RWPE2 (cell line): ENCODE results near the gene ZRANB3.

Source experiments
- ATAC-seq: fragments of 200-7000 bp; cut with Tn5 transposase; 3 replicates; pipeline ENCODE4 v1.9.1; 2021; ENCODE audit warnings: low read depth
- DNase-seq: peaks from one replicate; pipeline ENCODE4 v3.0.0-alpha.2; 2020; ENCODE audit warnings: low spot score
- H3K27ac ChIP-seq: fragments of 450-650 bp; 2 replicates; pipeline ENCODE4 v1.5.1; 2017; ENCODE audit warnings: mild to moderate bottlenecking; ENCODE audit not compliant: poor library complexity, severe bottlenecking
- H3K27me3 ChIP-seq: fragments of 250-450 bp; sonication (Bioruptor Pico); 2 replicates; pipeline ENCODE4 v1.5.1; 2021; ENCODE audit warnings: mild to moderate bottlenecking, moderate library complexity; ENCODE audit not compliant: insufficient read depth, poor library complexity, severe bottlenecking
- H3K36me3 ChIP-seq: fragments of 250-450 bp; sonication (Bioruptor Pico); 2 replicates; pipeline ENCODE4 v1.5.1; 2020; ENCODE audit warnings: low read depth, mild to moderate bottlenecking, moderate library complexity
- H3K4me1 ChIP-seq: fragments of 250-450 bp; sonication (Bioruptor Pico); 2 replicates; pipeline ENCODE4 v1.5.1; 2021; ENCODE audit warnings: mild to moderate bottlenecking, moderate library complexity; ENCODE audit not compliant: insufficient read depth, poor library complexity, severe bottlenecking
- H3K4me3 ChIP-seq: fragments of 250-450 bp; sonication (Bioruptor Pico); 2 replicates; pipeline ENCODE4 v1.5.1; 2021; ENCODE audit warnings: mild to moderate bottlenecking, moderate library complexity; ENCODE audit not compliant: severe bottlenecking
- H3K9me3 ChIP-seq: fragments of 250-450 bp; sonication (Bioruptor Pico); 2 replicates; pipeline ENCODE4 v1.5.1; 2021; ENCODE audit warnings: mild to moderate bottlenecking, moderate library complexity; ENCODE audit not compliant: severe bottlenecking
- TF ChIP-seq, protein P1 (sequence below): fragments of 450-650 bp; IDR thresholded peaks from one replicate; pipeline ENCODE4 v1.5.1; 2017; ENCODE audit warnings: mild to moderate bottlenecking, moderate library complexity; ENCODE audit not compliant: poor library complexity, severe bottlenecking

Gene ZRANB3

GRCh38 chr2:135320465-135321355, 210.3 kb downstream of the ZRANB3 start:
- Histone ChIP-seq H3K9me3 (no peaks in the 10 kb centered on the region), H3K36me3 (no peaks in the 10 kb centered on the region), H3K4me3 (no peak overlapping the region), H3K27ac (no peak overlapping the region), H3K4me1 (no peaks in the 10 kb centered on the region), H3K27me3 (no peaks in the 10 kb centered on the region)
- DNase-seq (no peak), ATAC-seq (no peak)
- TF ChIP-seq, protein P1, sequence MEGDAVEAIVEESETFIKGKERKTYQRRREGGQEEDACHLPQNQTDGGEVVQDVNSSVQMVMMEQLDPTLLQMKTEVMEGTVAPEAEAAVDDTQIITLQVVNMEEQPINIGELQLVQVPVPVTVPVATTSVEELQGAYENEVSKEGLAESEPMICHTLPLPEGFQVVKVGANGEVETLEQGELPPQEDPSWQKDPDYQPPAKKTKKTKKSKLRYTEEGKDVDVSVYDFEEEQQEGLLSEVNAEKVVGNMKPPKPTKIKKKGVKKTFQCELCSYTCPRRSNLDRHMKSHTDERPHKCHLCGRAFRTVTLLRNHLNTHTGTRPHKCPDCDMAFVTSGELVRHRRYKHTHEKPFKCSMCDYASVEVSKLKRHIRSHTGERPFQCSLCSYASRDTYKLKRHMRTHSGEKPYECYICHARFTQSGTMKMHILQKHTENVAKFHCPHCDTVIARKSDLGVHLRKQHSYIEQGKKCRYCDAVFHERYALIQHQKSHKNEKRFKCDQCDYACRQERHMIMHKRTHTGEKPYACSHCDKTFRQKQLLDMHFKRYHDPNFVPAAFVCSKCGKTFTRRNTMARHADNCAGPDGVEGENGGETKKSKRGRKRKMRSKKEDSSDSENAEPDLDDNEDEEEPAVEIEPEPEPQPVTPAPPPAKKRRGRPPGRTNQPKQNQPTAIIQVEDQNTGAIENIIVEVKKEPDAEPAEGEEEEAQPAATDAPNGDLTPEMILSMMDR, result no peak

DNA sequence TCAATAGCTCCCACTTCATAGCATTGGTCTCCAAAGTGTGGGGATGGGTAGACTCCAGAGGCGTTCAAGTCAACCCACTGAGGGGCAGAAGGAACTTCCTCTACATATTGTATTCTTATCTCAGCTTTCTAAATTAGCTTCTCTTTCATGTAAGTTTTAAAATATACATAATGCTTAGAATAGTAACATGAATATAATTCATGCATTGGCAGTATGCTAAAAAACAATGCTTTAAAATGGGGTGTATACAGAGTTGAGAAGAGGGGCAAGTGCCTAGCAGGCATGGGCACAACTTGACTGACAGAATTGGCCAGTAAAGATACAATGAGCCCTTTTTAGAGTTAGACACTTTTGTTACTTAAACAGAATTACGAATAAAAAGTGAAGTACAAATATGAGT, 212.2 kb downstream of the ZRANB3 start:
- Histone ChIP-seq H3K36me3 (no peaks in the 10 kb centered on the region), H3K4me3 (no peak overlapping the region), H3K27me3 (no peaks in the 10 kb centered on the region), H3K27ac (no peak overlapping the region), H3K4me1 (no peaks in the 10 kb centered on the region), H3K9me3 (no peaks in the 10 kb centered on the region)
- TF ChIP-seq, protein P1, result no peak
- DNase-seq (no peak), ATAC-seq (no peak)

GRCh38 chr2:135317375-135317774, 213.6 kb downstream of the ZRANB3 start:
- no peaks in the 10 kb centered on the region for H3K36me3 ChIP-seq
- ATAC-seq, result no peak
- H3K4me3 ChIP-seq, result no peak overlapping the region
- no peak for DNase-seq
- H3K9me3 ChIP-seq, result no peaks in the 10 kb centered on the region
- H3K4me1 ChIP-seq, result no peaks in the 10 kb centered on the region
- TF ChIP-seq, protein P1, result no peak
- H3K27me3 ChIP-seq, result no peaks in the 10 kb centered on the region
- H3K27ac ChIP-seq, result no peak overlapping the region

DNA sequence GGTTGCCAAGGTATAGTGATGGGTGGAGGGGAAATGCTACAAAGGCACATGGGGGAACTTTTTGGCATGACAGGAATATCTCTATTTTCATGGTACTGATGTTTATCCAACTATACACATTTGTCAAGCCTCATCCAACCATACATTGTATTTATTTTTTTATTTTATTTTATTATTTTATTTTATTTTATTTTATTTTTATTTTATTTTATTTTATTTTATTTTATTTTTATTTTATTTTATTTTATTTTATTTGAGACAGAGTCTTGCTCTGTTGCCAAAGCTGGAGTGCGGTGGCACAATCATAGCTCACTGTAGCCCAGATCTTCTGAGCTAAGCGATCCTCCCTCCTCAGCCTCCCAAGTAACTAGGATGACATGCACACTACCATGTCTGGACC, 219.1 kb downstream of the ZRANB3 start:
- no peak overlapping the region for H3K27ac ChIP-seq
- no peak for ATAC-seq

GRCh38 chr2:135311268-135311667, 219.8 kb downstream of the ZRANB3 start:
- TF ChIP-seq, protein P1, result no peak
- no peak for ATAC-seq
- no peaks in the 10 kb centered on the region for H3K36me3 ChIP-seq

More for the DNA sequence above, 219.1 kb downstream of the ZRANB3 start:
- no peak overlapping the region for H3K4me3 ChIP-seq
- H3K4me1 ChIP-seq, result no peaks in the 10 kb centered on the region
- no peaks in the 10 kb centered on the region for H3K36me3 ChIP-seq
- DNase-seq, result no peak
- TF ChIP-seq, protein P1, result no peak
- no peaks in the 10 kb centered on the region for H3K27me3 ChIP-seq
- H3K9me3 ChIP-seq, result no peaks in the 10 kb centered on the region

More at GRCh38 chr2:135311268-135311667, 219.8 kb downstream of the ZRANB3 start:
- Histone ChIP-seq H3K4me1 (no peaks in the 10 kb centered on the region), H3K9me3 (no peaks in the 10 kb centered on the region), H3K4me3 (no peak overlapping the region), H3K27ac (no peak overlapping the region), H3K27me3 (no peaks in the 10 kb centered on the region)
- no peak for DNase-seq
